Astrocyte of the spinal cord (primary cell): ENCODE measurements around the gene C4BPA.
A peak's percentile ranks its signal among the peaks of the same experiment; 100 is the strongest.

Experiments
- DNase-seq: peaks from one replicate; pipeline ENCODE4 v3.0.0; 2011; ENCODE audit warnings: low read depth, low spot score
- H3K4me3 ChIP-seq: 2 replicates; pipeline ENCODE4 v1.5.1; 2011; ENCODE audit warnings: low read depth, mild to moderate bottlenecking, low read length, moderate library complexity
- in situ Hi-C: cut with HindIII; loops from 2 replicates; pipeline ENCODE4 v1.10.0; 2017; ENCODE audit warnings: low sequenced_read_pairs
- TF ChIP-seq, protein P1 (sequence below): IDR thresholded peaks from 2 replicates; pipeline ENCODE4 v1.5.1; 2012; ENCODE audit warnings: low read depth, mild to moderate bottlenecking, low read length, inconsistent platforms

Gene C4BPA

GRCh38 chr1:207081806-207082205 is 22.2 kb upstream of the C4BPA start:
- DNase-seq, result no peak
- in situ Hi-C loops, result no loop called here
- H3K4me3 ChIP-seq, result no peak overlapping the region
- TF ChIP-seq, protein P1, sequence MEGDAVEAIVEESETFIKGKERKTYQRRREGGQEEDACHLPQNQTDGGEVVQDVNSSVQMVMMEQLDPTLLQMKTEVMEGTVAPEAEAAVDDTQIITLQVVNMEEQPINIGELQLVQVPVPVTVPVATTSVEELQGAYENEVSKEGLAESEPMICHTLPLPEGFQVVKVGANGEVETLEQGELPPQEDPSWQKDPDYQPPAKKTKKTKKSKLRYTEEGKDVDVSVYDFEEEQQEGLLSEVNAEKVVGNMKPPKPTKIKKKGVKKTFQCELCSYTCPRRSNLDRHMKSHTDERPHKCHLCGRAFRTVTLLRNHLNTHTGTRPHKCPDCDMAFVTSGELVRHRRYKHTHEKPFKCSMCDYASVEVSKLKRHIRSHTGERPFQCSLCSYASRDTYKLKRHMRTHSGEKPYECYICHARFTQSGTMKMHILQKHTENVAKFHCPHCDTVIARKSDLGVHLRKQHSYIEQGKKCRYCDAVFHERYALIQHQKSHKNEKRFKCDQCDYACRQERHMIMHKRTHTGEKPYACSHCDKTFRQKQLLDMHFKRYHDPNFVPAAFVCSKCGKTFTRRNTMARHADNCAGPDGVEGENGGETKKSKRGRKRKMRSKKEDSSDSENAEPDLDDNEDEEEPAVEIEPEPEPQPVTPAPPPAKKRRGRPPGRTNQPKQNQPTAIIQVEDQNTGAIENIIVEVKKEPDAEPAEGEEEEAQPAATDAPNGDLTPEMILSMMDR, result no peak

GRCh38 chr1:207084232-207084631 is 19.8 kb upstream of the C4BPA start:
- in situ Hi-C loops, result no loop called here
- DNase-seq, result no peak
- TF ChIP-seq, protein P1, result no peak
- H3K4me3 ChIP-seq, result no peak overlapping the region

DNA sequence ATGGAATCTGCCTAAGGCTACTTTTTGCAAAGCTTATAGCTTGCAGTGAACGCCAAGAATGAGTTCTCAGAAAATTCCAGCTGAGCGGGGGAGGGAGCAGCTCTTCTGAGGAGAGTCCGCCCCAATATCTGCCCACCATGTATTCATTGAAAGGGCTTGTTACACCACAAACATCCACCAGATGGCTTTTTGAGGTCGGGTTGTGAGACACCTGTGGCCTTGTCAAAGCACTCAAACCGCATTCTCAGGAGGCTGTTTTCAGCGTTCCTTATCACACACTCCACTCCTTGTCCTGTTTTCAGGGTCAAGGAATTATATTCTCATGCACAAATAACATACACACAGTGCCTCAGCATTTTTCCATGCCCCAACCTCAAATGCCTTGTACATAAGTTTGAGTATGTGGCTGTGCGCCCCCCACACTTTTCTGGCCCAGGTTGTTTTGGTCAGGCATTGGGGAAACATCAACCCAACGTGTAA is 19.3 kb upstream of the C4BPA start:
- in situ Hi-C loops, result no loop called here
- TF ChIP-seq, protein P1, result peak; percentile 59

DNA sequence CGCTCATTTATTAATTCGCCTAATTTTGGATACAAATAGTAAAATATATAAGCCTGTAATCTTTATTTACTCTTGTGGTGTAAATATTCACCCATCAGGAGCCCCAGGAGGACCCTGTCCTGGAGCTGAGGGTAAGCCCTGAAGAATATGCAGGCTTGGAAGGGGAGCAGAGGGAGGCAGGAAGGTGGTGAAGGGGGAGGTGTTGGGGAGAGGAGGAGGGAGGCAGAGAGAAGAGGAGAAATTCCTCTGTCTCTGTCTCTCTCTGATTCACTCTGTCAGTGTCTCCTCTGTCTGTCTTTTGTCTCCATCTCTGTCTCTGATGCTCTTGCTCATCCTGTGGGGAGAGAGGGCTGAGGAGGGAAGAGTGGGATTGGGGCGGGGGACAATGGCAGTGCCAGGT is 18.1 kb upstream of the C4BPA start:
- TF ChIP-seq, protein P1, result no peak
- in situ Hi-C loops, result no loop called here
- DNase-seq, result no peak
- H3K4me3 ChIP-seq, result no peak overlapping the region

More for the DNA sequence above, 19.3 kb upstream of the C4BPA start:
- peak; percentile 65 for DNase-seq
- no peak overlapping the region for H3K4me3 ChIP-seq

- H3K4me3 ChIP-seq, result no peak overlapping the region
- DNase-seq, result no peak
- TF ChIP-seq, protein P1, result no peak
- in situ Hi-C loops, result no loop called here
Measured at GRCh38 chr1:207088161-207088560, 15.9 kb upstream of the C4BPA start.

GRCh38 chr1:207088701-207089626 is 15.1 kb upstream of the C4BPA start, which contains the start of gene C4BPB:
TSS of gene C4BPB (plus strand) at chr1:207088860. CDS start at chr1:207089532, 672 bp downstream.
- H3K4me3 ChIP-seq, result no peak within 1 kb of the TSS
- in situ Hi-C loops, result no loop called here
- TF ChIP-seq, protein P1, result no peak
- DNase-seq, result no peak
